Fibroblast of mammary gland (primary cell): ENCODE results near the gene MAN2B2.

ENCODE experiments used
- DNase-seq: peaks from one replicate; pipeline ENCODE4 v3.0.0-alpha.2; 2010; ENCODE audit warnings: low read depth
- H3K4me3 ChIP-seq: 2 replicates; pipeline ENCODE4 v1.5.1; 2011; ENCODE audit warnings: low read depth, mild to moderate bottlenecking, low read length, moderate library complexity; ENCODE audit not compliant: control insufficient read depth
- CTCF ChIP-seq: conservative IDR thresholded peaks from 2 replicates; pipeline ENCODE4 v1.5.1; 2011; ENCODE audit warnings: low read depth, low read length, inconsistent platforms; ENCODE audit not compliant: control insufficient read depth, insufficient read depth

MAN2B2 gene

GRCh38 chr4:6617246-6617645, 42.3 kb downstream of the MAN2B2 start:
- no peak for TF ChIP-seq CTCF
- no peak for DNase-seq
- H3K4me3 ChIP-seq = no peak overlapping the region

- H3K4me3 ChIP-seq = no peak overlapping the region
- TF ChIP-seq CTCF = no peak
- no peak for DNase-seq
These were observed 43.6 kb downstream of the MAN2B2 start for GRCh38 chr4:6618386-6619115.

GRCh38 chr4:6619116-6619465, 44.1 kb downstream of the MAN2B2 start:
- H3K4me3 ChIP-seq = no peak overlapping the region
- no peak for DNase-seq
- TF ChIP-seq CTCF = no peak

GRCh38 chr4:6619466-6620255, 44.7 kb downstream of the MAN2B2 start:
- H3K4me3 ChIP-seq = no peak overlapping the region
- no peak for TF ChIP-seq CTCF
- no peak for DNase-seq

DNA sequence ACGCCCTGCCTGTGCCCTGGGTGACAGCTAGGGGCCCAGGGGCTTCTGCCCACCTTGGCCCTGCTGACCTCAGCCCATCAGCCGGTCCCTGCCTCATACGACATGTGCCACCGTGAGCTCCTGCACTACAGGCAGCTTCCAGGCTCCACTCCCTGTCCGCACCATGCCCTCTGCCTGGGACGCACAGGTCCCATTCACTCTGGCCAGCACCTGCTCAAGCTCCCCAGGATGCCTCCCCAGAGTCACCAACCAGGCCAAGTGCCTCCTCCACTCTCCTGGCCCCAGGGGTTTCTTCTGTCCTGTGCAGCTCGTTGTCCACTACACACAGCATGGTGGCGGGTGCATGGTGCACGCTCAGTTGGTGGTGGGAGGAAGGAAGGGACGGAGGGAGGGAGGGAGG, 45.3 kb downstream of the MAN2B2 start:
- TF ChIP-seq CTCF = no peak
- DNase-seq = no peak
- H3K4me3 ChIP-seq = no peak overlapping the region

DNA sequence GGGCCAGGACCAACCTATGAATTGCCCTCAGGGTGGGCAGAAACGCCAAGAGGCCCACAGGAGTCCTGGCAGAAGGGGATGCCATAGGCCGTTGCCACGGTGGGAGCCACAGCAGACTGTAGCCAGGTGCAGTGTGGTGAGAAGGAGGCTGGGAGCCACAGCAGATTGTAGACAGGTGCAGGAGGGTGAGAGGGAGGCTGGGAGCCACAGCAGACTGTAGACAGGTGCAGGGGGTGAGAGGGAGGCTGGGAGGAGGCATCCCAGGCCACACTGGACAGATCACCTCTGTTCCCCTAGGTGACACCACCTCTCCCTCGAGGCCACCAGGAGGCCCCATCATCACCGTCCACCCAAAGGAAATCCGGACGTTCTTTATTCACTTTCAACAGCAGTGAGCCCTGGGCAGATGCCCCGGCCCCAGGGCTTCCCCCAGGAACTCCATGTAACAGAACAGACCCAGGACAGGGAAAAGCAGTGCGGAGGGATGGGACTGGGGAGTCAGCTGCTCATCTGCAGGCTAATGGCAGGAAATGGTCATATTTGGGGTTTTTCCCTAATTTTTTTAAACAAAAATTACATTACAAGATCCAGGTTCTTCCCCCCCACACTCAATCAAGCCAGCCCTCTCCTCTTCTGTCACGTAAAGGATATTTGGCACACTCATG, 46.0 kb downstream of the MAN2B2 start:
- H3K4me3 ChIP-seq = no peak overlapping the region
- no peak for DNase-seq
- no peak for TF ChIP-seq CTCF
